HepG2 (cell line): ENCODE results near the gene KXD1. TPM values are rescaled to one million over a fixed set of nuclear protein-coding genes. Genes with fewer than 3 reads are reported as not detected.
A peak's percentile ranks its signal among the peaks of the same experiment; 100 is the strongest.

Source experiments
- POLR2AphosphoS5 ChIP-seq: IDR thresholded peaks from 2 replicates; pipeline ENCODE4 v1.6.1; 2012; ENCODE audit warnings: low read depth, low read length
- SOX6 ChIP-seq, 2 experiments: fragments of 450-650 bp in 1 of 2; sonication (generic) in 1 of 2; formaldehyde crosslinking in 1 of 2; IDR thresholded peaks; 2 replicates each; pipeline versions ENCODE4 v1.4.0 to v1.6.1; 2017 to 2020; ENCODE audit warnings: antibody characterized with exemption in 1 of 2, mild to moderate bottlenecking in 1 of 2, missing genetic modification reagents in 1 of 2
- ZSCAN29 ChIP-seq: sonication (generic); formaldehyde crosslinking; conservative IDR thresholded peaks from 2 replicates; pipeline ENCODE4 v1.4.0; 2020; ENCODE audit warnings: mild to moderate bottlenecking, missing genetic modification reagents
- polyA plus RNA-seq, 8 experiments: library from polyadenylated mRNA; depleted of rRNA in 3 of 8; stranded (reverse) in 7 of 8; unstranded in 1 of 8; fragments of >200 nt; fragmentation: Illumina TruSeq in 4 of 8; extraction: Trizol in 4 of 8; gene quantifications; 2 replicates each; pipeline versions ENCODE4 v1.2.1 to v1.2.3, GENCODE V29; 2011 to 2016; ENCODE audit warnings: low read depth in 4 of 8, missing spikeins in 1 of 8, mixed read lengths in 1 of 8; ENCODE audit not compliant: insufficient read depth in 1 of 8
- total RNA-seq, 5 experiments: library from RNA; depleted of rRNA; stranded (reverse); fragments of >200 nt; fragmentation: Illumina TruSeq; extraction: Trizol; gene quantifications; 2 replicates each; pipeline ENCODE4 v1.2.3, GENCODE V29; 2016; ENCODE audit warnings: low read depth in 1 of 5
- TF ChIP-seq, protein P1 (sequence below): sonication (generic); formaldehyde crosslinking; IDR thresholded peaks from one replicate; pipeline ENCODE4 v1.5.1; 2020; ENCODE audit warnings: mild to moderate bottlenecking, missing genetic modification reagents; ENCODE audit errors: not compliant biosample characterization
- TF ChIP-seq, protein P2 (sequence below): sonication (generic); formaldehyde crosslinking; IDR thresholded peaks from 2 replicates; pipeline ENCODE4 v1.4.0; 2020; ENCODE audit warnings: missing genetic modification reagents

KXD1 gene
- total and polyA plus RNA-seq, 2 of the 13 experiments (the other 11 are each of a cell fraction or from before 2014, with no cell fraction given) = 44.6 to 143 TPM

DNA sequence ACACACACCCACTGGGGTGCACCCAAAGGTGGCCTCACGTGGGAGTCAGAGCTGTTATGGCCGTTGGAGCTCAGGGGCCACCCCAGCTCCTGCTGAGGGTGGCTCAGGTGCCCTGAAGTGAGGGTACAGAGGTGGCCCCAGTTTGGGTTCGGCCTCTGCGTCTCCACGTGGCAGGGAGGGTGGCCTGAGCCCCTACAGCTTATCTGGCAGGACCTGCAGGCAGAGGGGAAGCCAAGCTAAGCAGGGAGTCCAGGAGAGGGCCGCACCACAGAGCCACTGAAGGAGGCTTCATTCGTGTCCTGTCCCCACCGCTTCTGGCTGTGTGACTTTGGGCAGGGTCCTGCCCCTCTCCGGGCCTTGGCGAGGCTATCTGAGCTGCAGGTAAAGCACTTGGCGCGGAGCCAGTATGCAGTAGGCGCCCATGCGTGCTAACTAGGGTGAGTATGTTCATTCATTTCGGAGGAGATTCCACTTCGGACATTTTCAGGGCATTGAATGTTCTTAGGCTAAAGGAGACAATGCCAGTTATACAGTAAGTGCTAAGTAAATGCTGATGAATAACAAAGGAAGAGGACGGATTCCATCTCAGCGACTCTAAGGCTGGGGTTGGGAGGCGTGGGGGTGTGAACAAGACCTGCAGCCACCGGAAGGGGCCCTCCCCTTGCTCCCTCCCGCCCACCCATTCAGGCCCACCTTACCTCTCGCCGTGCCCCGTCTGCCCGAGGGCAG is 35.9 kb downstream of the KXD1 start (continued):
- TF ChIP-seq SOX6 (IDR thresholded peaks at IDR 0.05) (no peak), SOX6 (CRISPR knock-in tag; IDR thresholded peaks at IDR 0.05) (no peak), POLR2AphosphoS5 (peak; percentile 12; the same call in 1 of the 2 replicates), ZSCAN29 (CRISPR knock-in tag) (no peak)
- TF ChIP-seq, protein P1, sequence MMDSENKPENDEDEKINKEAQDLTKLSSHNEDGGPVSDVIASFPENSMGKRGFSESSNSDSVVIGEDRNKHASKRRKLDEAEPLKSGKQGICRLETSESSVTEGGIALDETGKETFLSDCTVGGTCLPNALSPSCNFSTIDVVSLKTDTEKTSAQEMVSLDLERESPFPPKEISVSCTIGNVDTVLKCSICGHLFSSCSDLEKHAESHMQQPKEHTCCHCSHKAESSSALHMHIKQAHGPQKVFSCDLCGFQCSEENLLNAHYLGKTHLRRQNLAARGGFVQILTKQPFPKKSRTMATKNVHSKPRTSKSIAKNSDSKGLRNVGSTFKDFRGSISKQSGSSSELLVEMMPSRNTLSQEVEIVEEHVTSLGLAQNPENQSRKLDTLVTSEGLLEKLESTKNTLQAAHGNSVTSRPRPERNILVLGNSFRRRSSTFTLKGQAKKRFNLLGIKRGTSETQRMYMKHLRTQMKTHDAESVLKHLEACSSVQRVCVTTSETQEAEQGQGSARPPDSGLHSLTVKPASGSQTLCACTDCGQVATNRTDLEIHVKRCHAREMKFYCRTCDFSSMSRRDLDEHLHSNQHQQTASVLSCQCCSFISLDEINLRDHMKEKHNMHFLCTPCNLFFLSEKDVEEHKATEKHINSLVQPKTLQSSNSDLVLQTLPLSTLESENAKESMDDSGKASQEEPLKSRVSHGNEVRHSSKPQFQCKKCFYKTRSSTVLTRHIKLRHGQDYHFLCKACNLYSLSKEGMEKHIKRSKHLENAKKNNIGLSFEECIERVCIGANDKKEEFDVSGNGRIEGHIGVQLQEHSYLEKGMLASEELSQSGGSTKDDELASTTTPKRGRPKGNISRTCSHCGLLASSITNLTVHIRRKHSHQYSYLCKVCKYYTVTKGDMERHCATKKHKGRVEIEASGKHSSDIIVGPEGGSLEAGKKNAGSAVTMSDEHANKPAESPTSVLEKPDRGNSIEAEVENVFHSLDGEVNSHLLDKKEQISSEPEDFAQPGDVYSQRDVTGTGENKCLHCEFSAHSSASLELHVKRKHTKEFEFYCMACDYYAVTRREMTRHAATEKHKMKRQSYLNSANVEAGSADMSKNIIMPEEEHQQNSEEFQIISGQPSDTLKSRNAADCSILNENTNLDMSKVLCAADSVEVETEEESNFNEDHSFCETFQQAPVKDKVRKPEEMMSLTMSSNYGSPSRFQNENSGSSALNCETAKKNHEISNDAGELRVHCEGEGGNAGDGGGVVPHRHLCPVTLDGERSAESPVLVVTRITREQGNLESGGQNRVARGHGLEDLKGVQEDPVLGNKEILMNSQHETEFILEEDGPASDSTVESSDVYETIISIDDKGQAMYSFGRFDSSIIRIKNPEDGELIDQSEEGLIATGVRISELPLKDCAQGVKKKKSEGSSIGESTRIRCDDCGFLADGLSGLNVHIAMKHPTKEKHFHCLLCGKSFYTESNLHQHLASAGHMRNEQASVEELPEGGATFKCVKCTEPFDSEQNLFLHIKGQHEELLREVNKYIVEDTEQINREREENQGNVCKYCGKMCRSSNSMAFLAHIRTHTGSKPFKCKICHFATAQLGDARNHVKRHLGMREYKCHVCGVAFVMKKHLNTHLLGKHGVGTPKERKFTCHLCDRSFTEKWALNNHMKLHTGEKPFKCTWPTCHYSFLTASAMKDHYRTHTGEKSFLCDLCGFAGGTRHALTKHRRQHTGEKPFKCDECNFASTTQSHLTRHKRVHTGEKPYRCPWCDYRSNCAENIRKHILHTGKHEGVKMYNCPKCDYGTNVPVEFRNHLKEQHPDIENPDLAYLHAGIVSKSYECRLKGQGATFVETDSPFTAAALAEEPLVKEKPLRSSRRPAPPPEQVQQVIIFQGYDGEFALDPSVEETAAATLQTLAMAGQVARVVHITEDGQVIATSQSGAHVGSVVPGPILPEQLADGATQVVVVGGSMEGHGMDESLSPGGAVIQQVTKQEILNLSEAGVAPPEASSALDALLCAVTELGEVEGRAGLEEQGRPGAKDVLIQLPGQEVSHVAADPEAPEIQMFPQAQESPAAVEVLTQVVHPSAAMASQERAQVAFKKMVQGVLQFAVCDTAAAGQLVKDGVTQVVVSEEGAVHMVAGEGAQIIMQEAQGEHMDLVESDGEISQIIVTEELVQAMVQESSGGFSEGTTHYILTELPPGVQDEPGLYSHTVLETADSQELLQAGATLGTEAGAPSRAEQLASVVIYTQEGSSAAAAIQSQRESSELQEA (CRISPR knock-in tag) = no peak
- TF ChIP-seq, protein P2, sequence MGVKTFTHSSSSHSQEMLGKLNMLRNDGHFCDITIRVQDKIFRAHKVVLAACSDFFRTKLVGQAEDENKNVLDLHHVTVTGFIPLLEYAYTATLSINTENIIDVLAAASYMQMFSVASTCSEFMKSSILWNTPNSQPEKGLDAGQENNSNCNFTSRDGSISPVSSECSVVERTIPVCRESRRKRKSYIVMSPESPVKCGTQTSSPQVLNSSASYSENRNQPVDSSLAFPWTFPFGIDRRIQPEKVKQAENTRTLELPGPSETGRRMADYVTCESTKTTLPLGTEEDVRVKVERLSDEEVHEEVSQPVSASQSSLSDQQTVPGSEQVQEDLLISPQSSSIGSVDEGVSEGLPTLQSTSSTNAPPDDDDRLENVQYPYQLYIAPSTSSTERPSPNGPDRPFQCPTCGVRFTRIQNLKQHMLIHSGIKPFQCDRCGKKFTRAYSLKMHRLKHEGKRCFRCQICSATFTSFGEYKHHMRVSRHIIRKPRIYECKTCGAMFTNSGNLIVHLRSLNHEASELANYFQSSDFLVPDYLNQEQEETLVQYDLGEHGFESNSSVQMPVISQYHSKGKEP (CRISPR knock-in tag) = no peak
